OCI-LY7 (cell line): ENCODE results near the gene CHN2.

ENCODE experiments used
- CTCF ChIP-seq: fragments of 200-600 bp; sonication (generic); conservative IDR thresholded peaks from 2 replicates; pipeline ENCODE4 v1.5.1; 2014; ENCODE audit warnings: mild to moderate bottlenecking, antibody characterized with exemption, low read length, moderate library complexity, mixed read lengths
- EZH2phosphoT487 ChIP-seq: fragments of 200-600 bp; sonication (generic); IDR thresholded peaks from 2 replicates; pipeline ENCODE4 v1.6.1; 2018; ENCODE audit warnings: low read depth, borderline replicate concordance, mild to moderate bottlenecking, mixed run types, antibody characterized with exemption, low read length, moderate library complexity, mixed read lengths

DNA sequence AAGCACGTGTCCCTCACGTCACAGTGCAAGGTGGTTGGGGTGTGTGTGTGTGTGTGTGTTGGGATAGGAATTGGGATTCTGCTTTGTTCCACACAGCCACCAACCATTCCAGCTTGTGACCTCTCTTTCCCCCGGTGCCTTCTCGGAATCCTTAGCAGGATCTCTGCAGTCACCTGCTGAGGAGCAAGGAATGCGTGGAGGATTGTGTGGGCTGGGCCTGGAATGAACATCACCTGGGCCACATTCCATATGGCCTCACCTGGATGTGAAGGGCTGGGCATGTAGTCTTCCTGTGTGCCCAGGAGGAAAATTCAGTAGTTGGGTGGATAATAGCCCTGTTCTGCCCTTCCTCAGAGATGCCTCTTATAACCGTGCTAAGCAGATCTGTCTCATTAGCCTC lies 113.8 kb downstream of the CHN2 start:
- TF ChIP-seq CTCF (no peak), EZH2phosphoT487 (no peak)
